ENCODE results near the gene NFATC4. TPM values are rescaled to one million over a fixed set of nuclear protein-coding genes. Genes with fewer than 3 reads are reported as not detected.

Gene NFATC4
- total and polyA plus RNA-seq, 2 experiments from 2014 or later: 20.9 to 26.6 TPM

DNA sequence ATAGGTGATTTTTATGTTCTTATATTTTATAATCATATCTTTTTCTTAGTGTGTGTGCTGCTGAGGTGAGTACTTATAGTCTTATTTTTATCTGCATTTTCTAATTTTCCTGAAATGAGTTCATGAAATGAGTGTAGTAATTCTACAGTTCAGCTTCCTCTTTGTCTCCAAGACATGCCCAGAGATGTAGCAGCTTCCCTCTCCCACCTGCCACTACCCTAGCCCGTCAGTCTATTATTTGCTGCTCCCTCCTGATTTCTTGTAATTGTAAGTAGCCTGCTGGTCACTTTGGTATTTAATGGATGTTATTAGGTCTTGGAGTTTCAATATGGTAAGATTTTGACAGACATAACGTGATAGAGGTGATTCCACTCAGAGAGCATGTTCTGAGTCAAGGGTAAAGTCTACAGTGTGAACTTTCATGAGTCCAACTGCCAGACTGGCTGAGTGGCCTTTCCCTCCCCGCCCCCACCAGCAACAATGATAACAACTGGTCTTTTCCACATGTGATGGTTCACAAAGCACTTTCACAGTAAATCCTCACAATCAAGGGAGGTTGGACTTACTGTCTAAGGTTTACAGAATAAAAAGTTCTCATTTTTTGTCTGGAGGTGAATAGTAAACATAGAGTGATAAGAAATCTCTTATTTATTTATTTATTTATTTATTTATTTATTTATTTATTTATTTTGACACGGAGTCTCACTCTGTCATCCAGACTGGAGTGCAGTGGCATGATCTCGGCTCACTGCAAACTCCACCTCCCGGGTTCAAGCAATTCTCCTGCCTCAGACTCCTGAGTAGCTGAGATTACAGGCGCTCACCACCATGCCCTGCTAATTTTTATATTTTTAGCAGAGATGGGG, 24.0 kb upstream of the NFATC4 start:
- H3K4me1 Mint-ChIP-seq: no peaks in the 10 kb centered on the region; the same call in 2 of the 3 replicates
- no peaks in the 10 kb centered on the region for H3K9me2 ChIP-seq (ENCODE audit: insufficient read depth)
- ATAC-seq (no peak), DNase-seq (ENCODE audit: low spot score) (no peak)
- TF ChIP-seq JUNB (IDR thresholded peaks at IDR 0.05; ENCODE audit: unreplicated experiment): no peak
- TF ChIP-seq, protein P1, sequence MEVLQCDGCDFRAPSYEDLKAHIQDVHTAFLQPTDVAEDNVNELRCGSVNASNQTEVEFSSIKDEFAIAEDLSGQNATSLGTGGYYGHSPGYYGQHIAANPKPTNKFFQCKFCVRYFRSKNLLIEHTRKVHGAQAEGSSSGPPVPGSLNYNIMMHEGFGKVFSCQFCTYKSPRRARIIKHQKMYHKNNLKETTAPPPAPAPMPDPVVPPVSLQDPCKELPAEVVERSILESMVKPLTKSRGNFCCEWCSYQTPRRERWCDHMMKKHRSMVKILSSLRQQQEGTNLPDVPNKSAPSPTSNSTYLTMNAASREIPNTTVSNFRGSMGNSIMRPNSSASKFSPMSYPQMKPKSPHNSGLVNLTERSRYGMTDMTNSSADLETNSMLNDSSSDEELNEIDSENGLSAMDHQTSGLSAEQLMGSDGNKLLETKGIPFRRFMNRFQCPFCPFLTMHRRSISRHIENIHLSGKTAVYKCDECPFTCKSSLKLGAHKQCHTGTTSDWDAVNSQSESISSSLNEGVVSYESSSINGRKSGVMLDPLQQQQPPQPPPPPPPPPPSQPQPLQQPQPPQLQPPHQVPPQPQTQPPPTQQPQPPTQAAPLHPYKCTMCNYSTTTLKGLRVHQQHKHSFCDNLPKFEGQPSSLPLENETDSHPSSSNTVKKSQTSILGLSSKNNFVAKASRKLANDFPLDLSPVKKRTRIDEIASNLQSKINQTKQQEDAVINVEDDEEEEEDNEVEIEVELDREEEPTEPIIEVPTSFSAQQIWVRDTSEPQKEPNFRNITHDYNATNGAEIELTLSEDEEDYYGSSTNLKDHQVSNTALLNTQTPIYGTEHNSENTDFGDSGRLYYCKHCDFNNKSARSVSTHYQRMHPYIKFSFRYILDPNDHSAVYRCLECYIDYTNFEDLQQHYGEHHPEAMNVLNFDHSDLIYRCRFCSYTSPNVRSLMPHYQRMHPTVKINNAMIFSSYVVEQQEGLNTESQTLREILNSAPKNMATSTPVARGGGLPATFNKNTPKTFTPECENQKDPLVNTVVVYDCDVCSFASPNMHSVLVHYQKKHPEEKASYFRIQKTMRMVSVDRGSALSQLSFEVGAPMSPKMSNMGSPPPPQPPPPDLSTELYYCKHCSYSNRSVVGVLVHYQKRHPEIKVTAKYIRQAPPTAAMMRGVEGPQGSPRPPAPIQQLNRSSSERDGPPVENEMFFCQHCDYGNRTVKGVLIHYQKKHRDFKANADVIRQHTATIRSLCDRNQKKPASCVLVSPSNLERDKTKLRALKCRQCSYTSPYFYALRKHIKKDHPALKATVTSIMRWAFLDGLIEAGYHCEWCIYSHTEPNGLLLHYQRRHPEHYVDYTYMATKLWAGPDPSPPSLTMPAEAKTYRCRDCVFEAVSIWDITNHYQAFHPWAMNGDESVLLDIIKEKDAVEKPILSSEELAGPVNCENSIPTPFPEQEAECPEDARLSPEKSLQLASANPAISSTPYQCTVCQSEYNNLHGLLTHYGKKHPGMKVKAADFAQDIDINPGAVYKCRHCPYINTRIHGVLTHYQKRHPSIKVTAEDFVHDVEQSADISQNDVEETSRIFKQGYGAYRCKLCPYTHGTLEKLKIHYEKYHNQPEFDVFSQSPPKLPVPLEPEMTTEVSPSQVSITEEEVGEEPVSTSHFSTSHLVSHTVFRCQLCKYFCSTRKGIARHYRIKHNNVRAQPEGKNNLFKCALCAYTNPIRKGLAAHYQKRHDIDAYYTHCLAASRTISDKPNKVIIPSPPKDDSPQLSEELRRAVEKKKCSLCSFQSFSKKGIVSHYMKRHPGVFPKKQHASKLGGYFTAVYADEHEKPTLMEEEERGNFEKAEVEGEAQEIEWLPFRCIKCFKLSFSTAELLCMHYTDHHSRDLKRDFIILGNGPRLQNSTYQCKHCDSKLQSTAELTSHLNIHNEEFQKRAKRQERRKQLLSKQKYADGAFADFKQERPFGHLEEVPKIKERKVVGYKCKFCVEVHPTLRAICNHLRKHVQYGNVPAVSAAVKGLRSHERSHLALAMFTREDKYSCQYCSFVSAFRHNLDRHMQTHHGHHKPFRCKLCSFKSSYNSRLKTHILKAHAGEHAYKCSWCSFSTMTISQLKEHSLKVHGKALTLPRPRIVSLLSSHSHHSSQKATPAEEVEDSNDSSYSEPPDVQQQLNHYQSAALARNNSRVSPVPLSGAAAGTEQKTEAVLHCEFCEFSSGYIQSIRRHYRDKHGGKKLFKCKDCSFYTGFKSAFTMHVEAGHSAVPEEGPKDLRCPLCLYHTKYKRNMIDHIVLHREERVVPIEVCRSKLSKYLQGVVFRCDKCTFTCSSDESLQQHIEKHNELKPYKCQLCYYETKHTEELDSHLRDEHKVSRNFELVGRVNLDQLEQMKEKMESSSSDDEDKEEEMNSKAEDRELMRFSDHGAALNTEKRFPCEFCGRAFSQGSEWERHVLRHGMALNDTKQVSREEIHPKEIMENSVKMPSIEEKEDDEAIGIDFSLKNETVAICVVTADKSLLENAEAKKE (CRISPR knock-in tag; IDR thresholded peaks at IDR 0.05): no peak
- no peak for TF ChIP-seq NANOG (IDR thresholded peaks at IDR 0.05; ENCODE audit: borderline replicate concordance)
- no peak for TF ChIP-seq STAT1 (IDR thresholded peaks at IDR 0.05; ENCODE audit: unreplicated experiment)
- TF ChIP-seq, protein P2, sequence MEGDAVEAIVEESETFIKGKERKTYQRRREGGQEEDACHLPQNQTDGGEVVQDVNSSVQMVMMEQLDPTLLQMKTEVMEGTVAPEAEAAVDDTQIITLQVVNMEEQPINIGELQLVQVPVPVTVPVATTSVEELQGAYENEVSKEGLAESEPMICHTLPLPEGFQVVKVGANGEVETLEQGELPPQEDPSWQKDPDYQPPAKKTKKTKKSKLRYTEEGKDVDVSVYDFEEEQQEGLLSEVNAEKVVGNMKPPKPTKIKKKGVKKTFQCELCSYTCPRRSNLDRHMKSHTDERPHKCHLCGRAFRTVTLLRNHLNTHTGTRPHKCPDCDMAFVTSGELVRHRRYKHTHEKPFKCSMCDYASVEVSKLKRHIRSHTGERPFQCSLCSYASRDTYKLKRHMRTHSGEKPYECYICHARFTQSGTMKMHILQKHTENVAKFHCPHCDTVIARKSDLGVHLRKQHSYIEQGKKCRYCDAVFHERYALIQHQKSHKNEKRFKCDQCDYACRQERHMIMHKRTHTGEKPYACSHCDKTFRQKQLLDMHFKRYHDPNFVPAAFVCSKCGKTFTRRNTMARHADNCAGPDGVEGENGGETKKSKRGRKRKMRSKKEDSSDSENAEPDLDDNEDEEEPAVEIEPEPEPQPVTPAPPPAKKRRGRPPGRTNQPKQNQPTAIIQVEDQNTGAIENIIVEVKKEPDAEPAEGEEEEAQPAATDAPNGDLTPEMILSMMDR (conservative IDR thresholded peaks at IDR 0.05; ENCODE audit: low read depth in 2 of 2): no peak
- TF ChIP-seq CREB1 (CRISPR knock-in tag; IDR thresholded peaks at IDR 0.05; ENCODE audit: low read depth): no peak
- no peak for TF ChIP-seq EZH2 (IDR thresholded peaks at IDR 0.05; ENCODE audit: low read depth, unreplicated experiment)
- TF ChIP-seq EZH2phosphoT487 (IDR thresholded peaks at IDR 0.05; ENCODE audit: unreplicated experiment): no peak
- no peak for TF ChIP-seq POLR2AphosphoS5 (IDR thresholded peaks at IDR 0.05; ENCODE audit: low read depth)
- TF ChIP-seq ZNF114 (CRISPR knock-in tag; IDR thresholded peaks at IDR 0.05): no peak
- no peak for TF ChIP-seq ZNF331 (CRISPR knock-in tag; IDR thresholded peaks at IDR 0.05; ENCODE audit: low read depth)
- TF ChIP-seq, protein P3, sequence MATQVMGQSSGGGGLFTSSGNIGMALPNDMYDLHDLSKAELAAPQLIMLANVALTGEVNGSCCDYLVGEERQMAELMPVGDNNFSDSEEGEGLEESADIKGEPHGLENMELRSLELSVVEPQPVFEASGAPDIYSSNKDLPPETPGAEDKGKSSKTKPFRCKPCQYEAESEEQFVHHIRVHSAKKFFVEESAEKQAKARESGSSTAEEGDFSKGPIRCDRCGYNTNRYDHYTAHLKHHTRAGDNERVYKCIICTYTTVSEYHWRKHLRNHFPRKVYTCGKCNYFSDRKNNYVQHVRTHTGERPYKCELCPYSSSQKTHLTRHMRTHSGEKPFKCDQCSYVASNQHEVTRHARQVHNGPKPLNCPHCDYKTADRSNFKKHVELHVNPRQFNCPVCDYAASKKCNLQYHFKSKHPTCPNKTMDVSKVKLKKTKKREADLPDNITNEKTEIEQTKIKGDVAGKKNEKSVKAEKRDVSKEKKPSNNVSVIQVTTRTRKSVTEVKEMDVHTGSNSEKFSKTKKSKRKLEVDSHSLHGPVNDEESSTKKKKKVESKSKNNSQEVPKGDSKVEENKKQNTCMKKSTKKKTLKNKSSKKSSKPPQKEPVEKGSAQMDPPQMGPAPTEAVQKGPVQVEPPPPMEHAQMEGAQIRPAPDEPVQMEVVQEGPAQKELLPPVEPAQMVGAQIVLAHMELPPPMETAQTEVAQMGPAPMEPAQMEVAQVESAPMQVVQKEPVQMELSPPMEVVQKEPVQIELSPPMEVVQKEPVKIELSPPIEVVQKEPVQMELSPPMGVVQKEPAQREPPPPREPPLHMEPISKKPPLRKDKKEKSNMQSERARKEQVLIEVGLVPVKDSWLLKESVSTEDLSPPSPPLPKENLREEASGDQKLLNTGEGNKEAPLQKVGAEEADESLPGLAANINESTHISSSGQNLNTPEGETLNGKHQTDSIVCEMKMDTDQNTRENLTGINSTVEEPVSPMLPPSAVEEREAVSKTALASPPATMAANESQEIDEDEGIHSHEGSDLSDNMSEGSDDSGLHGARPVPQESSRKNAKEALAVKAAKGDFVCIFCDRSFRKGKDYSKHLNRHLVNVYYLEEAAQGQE (IDR thresholded peaks at IDR 0.05; ENCODE audit: unreplicated experiment): no peak
- TF ChIP-seq, protein P4, sequence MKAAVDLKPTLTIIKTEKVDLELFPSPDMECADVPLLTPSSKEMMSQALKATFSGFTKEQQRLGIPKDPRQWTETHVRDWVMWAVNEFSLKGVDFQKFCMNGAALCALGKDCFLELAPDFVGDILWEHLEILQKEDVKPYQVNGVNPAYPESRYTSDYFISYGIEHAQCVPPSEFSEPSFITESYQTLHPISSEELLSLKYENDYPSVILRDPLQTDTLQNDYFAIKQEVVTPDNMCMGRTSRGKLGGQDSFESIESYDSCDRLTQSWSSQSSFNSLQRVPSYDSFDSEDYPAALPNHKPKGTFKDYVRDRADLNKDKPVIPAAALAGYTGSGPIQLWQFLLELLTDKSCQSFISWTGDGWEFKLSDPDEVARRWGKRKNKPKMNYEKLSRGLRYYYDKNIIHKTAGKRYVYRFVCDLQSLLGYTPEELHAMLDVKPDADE (IDR thresholded peaks at IDR 0.05): no peak
- no peak overlapping the region for H2AFZ ChIP-seq
- H3K27ac Mint-ChIP-seq: no peak overlapping the region
- no peaks in the 10 kb centered on the region for H3K79me2 ChIP-seq (replicated peaks; ENCODE audit: insufficient read depth)
- no peaks in the 10 kb centered on the region for H3K4me1 ChIP-seq (ENCODE audit: insufficient read depth)
- H3K36me3 ChIP-seq (ENCODE audit: insufficient read depth): no peaks in the 10 kb centered on the region
- no peak overlapping the region for H3K4me3 ChIP-seq
- H3K4me2 ChIP-seq: no peak overlapping the region
- H3K27me3 Mint-ChIP-seq (ENCODE audit: insufficient read depth, low read depth, poor library complexity): peaks cover 34% of the 10 kb centered on the region
- H3K9me3 Mint-ChIP-seq: no peaks in the 10 kb centered on the region
- no peaks in the 10 kb centered on the region for H3K36me3 Mint-ChIP-seq (ENCODE audit: low read depth)
- H3K27ac ChIP-seq (ENCODE audit: low read depth): no peak overlapping the region
- no peak overlapping the region for H3K4me3 Mint-ChIP-seq
- no peaks in the 10 kb centered on the region for H3F3A ChIP-seq (replicated peaks; ENCODE audit: low read depth)
- H3K27me3 ChIP-seq (ENCODE audit: insufficient read depth): peaks cover 89% of the 10 kb centered on the region
- no peaks in the 10 kb centered on the region for H4K20me1 ChIP-seq (replicated peaks; ENCODE audit: insufficient read depth)

All from GM23338 (cell line).